Measurements from ENCODE around the gene EHMT1. TPM values are rescaled to one million over a fixed set of nuclear protein-coding genes. Genes with fewer than 3 reads are reported as not detected.

Gene EHMT1
- total RNA-seq, 1 experiment from 2014 or later: 112 TPM

GRCh38 chr9:137632230-137633161 lies 13.7 kb downstream of the EHMT1 start:
- no peak for DNase-seq
- H3K4ac ChIP-seq (ENCODE audit: low read depth, low read length): no peak overlapping the region
- no peak overlapping the region for H2BK120ac ChIP-seq (ENCODE audit: low read depth, low read length, poor library complexity, severe bottlenecking)
- peak overlapping the region; percentile 48 for H4K8ac ChIP-seq (replicated peaks; ENCODE audit: insufficient read length, low read depth, low read length)
- H3K27ac ChIP-seq (ENCODE audit: insufficient read length, low read depth, low read length): no peak overlapping the region
- Mint-ChIP-seq H3K27me3 (ENCODE audit: low read depth) (no peaks in the 10 kb centered on the region), H3K27ac (peak overlapping the region; percentile 41 to 87 (median 63); a peak in 5 of 7 replicates), H3K4me3 (no peak overlapping the region), H3K4me1 (peaks cover 28 to 45% of the 10 kb centered on the region in 2 experiments), H3K9me3 (no peaks in the 10 kb centered on the region; a peak in 1 of 5 replicates), H3K36me3 (ENCODE audit: insufficient read depth in 1 of 3, low read depth in 3 of 3) (peaks cover 0 to 4% (median 4%) of the 10 kb centered on the region in 3 experiments; a peak in 4 of 7 replicates)
- H2BK20ac ChIP-seq (ENCODE audit: low read depth, low read length, poor library complexity, severe bottlenecking): no peak overlapping the region
- peak overlapping the region; percentile 20 for H4K5ac ChIP-seq (ENCODE audit: insufficient read length, low read depth, low read length)
- H2BK5ac ChIP-seq (ENCODE audit: insufficient read length, low read length): no peak overlapping the region
- no peak overlapping the region for H3K14ac ChIP-seq (ENCODE audit: insufficient read depth, low read length)
- no CpG with 5 or more reads among the region's 23 CpGs for WGBS (ENCODE audit: extremely low coverage, insufficient read length, low lambda C conversion rate)
- no peak overlapping the region for H2AK5ac ChIP-seq (ENCODE audit: insufficient read length, low read length)
- no peak overlapping the region for H3K18ac ChIP-seq (ENCODE audit: insufficient read length, low read depth, low read length)
- H3T11ph ChIP-seq (ENCODE audit: low read length): no peak overlapping the region
- H3K4me1 ChIP-seq (ENCODE audit: insufficient read depth, low read length): peaks cover 7% of the 10 kb centered on the region; the same call in 1 of the 2 replicates
- H2BK12ac ChIP-seq (ENCODE audit: insufficient read length, low read depth, low read length): no peak overlapping the region
- H3K79me1 ChIP-seq (ENCODE audit: insufficient read depth, low read depth, low read length, poor library complexity, severe bottlenecking): peaks cover 14% of the 10 kb centered on the region
- no peak overlapping the region for H2BK15ac ChIP-seq (ENCODE audit: low read depth, low read length)
- H3K9ac ChIP-seq (ENCODE audit: extremely low read depth, insufficient read length, low read length): peak overlapping the region; percentile 4
- H3K23me2 ChIP-seq (ENCODE audit: insufficient read length, low read depth, low read length, poor library complexity, severe bottlenecking): no peaks in the 10 kb centered on the region
- no peak overlapping the region for H2AFZ ChIP-seq (ENCODE audit: low read length)
- H3K4me2 ChIP-seq (ENCODE audit: insufficient read depth, insufficient read length, low read length): no peak overlapping the region
- no peak for TF ChIP-seq CTCF (conservative IDR thresholded peaks at IDR 0.05)
- H4K91ac ChIP-seq (ENCODE audit: insufficient read length, low read depth, low read length): no peak overlapping the region
- H3K79me2 ChIP-seq (ENCODE audit: insufficient read depth, low read length): peaks cover 55% of the 10 kb centered on the region
- H3K27me3 ChIP-seq (ENCODE audit: insufficient read depth, low read length): no peaks in the 10 kb centered on the region
- no peaks in the 10 kb centered on the region for H3K9me3 ChIP-seq (ENCODE audit: control insufficient read depth, low read depth, low read length)
- no peaks in the 10 kb centered on the region for H4K20me1 ChIP-seq (ENCODE audit: control insufficient read depth, insufficient read depth, insufficient read length)
- H3K23ac ChIP-seq (ENCODE audit: insufficient read length, low read depth, low read length): no peak overlapping the region
- H3K56ac ChIP-seq (ENCODE audit: insufficient read length, low read depth, low read length): no peak overlapping the region

Data from H9 (cell line).